Stimulated activated CD4-positive, alpha-beta T cell treated with anti-CD3 and anti-CD28 coated beads, Interleukin-1b, Interleukin-23, amount 100 ng/mL, for 4 hours (primary cell): ENCODE measurements around the gene PDE4B.
"Not testable (repeated sequence)": the region's sequence is repeated elsewhere in the genome, so short reads cannot be mapped to it uniquely, and the experiment has no call there.

Source experiments
- DNase-seq, 2 donors: peaks; one replicate each; pipeline ENCODE4 v3.0.0-alpha.2; 2020; ENCODE audit warnings: low read depth in 2 of 2

PDE4B gene

GRCh38 chr1:66416295-66416694, 623.6 kb downstream of the PDE4B start:
- no peak for DNase-seq

DNA sequence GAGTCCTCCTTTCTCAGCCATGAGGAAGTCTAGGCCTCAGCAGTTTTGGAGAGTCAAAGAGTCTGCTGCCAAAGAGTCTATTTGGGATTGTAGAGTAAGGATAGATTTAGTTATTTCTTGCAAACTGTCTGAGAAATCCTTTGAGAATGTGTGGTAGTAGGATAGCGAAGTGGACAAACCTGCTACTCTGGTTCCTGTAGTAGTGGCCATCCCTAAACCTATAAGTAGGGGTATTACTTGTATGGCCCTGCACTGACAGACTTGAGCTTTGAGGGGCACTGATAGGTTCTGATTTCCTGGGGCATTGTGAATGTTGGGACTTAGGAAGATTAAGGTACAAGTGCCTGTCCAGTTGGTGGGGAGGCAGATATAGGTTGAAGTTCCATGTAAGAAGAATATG, 625.3 kb downstream of the PDE4B start:
- no peak for DNase-seq

DNA sequence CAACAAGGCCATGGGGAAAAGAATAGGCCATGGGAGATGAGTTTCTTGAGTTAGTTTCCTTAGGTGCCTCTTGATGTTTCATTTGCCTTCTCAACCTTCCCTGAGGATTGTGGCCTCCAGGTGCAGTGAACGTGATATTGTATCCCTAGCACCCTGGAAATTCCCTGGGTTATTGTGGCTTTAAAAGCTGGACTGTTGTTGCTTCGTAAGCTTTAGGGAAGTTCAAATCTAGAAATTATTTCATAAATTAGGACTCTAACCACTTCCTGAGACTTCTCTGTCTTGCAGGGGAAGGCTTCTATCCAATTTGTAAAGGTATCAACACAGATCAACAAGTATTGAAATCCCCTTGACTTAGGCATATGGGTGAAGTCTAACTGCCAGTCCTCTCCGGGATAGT, 627.5 kb downstream of the PDE4B start:
- DNase-seq: not testable (repeated sequence)

DNA sequence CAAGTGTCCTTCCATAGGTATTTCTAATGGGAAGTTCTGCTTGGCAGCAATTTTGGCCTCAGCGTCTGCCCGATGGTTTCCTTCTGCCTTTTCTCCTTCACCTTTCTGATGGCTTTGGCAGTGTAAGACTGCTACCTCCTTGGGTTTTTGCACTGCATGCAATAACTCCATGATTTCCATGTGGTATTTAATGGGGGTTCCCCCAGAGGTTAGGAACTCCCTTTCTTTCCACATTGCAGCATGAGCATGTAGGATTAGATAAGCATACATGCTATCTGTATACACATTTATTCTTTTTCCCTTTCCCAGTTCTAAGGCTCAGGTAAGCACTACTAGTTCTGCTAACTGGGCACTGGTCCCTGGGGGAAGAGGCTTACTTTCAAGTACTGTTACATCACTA, 628.2 kb downstream of the PDE4B start:
- not testable (repeated sequence) for DNase-seq

DNA sequence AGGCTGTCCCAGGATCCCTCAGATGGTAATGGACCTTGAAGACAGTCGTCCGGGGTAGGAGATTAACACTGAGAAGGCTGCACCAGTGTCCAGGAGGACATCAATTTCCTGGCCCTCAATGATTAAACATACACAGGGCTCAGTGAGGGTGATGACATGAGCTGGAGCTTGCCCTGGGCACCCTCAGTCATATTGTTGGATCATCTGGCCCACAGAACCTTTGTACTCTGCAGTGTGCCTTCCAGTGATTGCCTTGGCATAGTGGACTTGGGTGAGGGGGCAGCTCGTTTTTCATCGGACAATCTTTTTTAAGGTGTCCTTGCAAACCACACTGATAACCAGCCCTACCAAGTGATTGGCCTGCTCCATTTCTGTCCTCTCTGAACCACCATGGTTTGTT, 630.1 kb downstream of the PDE4B start:
- no peak for DNase-seq
